ENCODE data around the gene ARHGEF17. TPM values are rescaled to one million over a fixed set of nuclear protein-coding genes. Genes with fewer than 3 reads are reported as not detected.

Gene ARHGEF17
- polyA plus RNA-seq, 1 donor (not counting 4 experiments of a cell fraction or from before 2014, with no cell fraction given), result 5.1 TPM

DNA sequence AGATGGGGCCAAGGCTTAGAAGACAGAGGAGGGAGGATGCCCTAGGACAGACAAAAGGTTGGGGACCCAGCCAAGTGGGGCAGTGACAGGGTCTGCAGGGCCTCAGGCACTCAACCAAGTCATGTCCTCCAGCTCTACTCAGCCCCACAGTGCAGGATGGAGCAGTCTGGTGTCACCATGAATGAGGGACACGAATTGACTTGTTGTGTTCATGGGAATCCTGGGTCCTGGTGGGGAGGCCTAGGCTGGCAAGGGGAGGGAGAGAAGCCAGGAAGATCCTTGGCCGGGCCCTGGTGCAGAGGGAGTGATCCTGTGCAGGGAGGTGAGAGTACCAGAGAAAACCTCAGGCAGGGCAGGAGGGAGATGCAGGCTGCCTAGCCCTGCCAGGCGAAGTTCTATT is 24.0 kb upstream of the ARHGEF17 start:
- FAIRE-seq (no peak), DNase-seq (ENCODE audit: low read depth, low spot score) (no peak)
- Histone ChIP-seq H2AFZ (ENCODE audit: control insufficient read depth, low read length) (no peak overlapping the region), H3K36me3 (ENCODE audit: control insufficient read depth in 2 of 2, extremely low read depth in 1 of 2, insufficient read depth in 2 of 2, low read length in 2 of 2) (no peaks in the 10 kb centered on the region), H3K4me3 (ENCODE audit: control insufficient read depth in 2 of 3, extremely low read depth in 1 of 3, insufficient read depth in 2 of 3, low read depth in 1 of 3, low read length in 3 of 3) (no peak overlapping the region), H3K4me1 (ENCODE audit: control insufficient read depth, extremely low read depth, insufficient read depth, low read length) (peaks cover 9% of the 10 kb centered on the region), H3K4me2 (ENCODE audit: control insufficient read depth, extremely low read depth, insufficient read depth, low read depth, low read length) (no peak overlapping the region), H3K27ac (ENCODE audit: control insufficient read depth, insufficient read depth, low read length) (no peak overlapping the region), H3K9me1 (ENCODE audit: control insufficient read depth, extremely low read depth, insufficient read depth, low read length) (no peaks in the 10 kb centered on the region), H3K9me3 (ENCODE audit: control insufficient read depth, low read depth, low read length) (no peaks in the 10 kb centered on the region), H3K27me3 (ENCODE audit: control insufficient read depth, extremely low read depth, insufficient read depth, low read length) (no peaks in the 10 kb centered on the region), H3K9ac (ENCODE audit: control insufficient read depth, extremely low read depth, insufficient read depth, low read length) (no peak overlapping the region), H4K20me1 (ENCODE audit: control insufficient read depth, extremely low read depth, insufficient read depth, low read length) (no peaks in the 10 kb centered on the region), H3K79me2 (ENCODE audit: control insufficient read depth, insufficient read depth, low read length) (no peaks in the 10 kb centered on the region)
- TF ChIP-seq EZH2 (IDR thresholded peaks at IDR 0.05; ENCODE audit: low read length) (no peak), CTCF (optimal IDR thresholded peaks at IDR 0.05 in 1 of 3, IDR thresholded peaks at IDR 0.05 in 1 of 3, conservative IDR thresholded peaks at IDR 0.05 in 1 of 3; ENCODE audit: extremely low read depth in 1 of 3, insufficient read depth in 2 of 3, low read length in 3 of 3) (no peak)
- dilution Hi-C loops (cut with MboI; ENCODE audit: extremely low pct_ligation_motif_present, low sequenced_read_pairs), result no loop called here

DNA sequence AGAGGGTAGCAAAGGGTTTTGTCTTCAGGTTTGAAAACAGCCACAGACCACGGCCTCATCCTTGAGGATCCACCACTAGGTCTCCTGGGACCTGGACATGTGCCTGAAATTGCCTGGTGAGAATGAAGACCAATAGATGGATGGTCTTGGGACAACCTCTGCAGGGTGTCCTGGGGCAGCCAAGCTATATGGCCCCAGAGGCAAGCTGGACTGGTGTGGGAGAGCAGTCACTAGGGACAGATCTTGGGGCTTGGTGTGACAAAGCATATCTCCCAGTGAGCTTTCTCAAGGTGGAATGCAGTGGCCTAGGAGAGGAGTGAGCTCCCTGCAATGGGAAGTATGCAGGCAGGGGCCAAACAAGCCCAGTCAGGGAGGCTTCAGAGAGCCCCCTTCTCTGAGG is 22.4 kb upstream of the ARHGEF17 start:
- TF ChIP-seq EZH2 (IDR thresholded peaks at IDR 0.05; ENCODE audit: low read length), result no peak
- TF ChIP-seq CTCF (optimal IDR thresholded peaks at IDR 0.05 in 1 of 3, IDR thresholded peaks at IDR 0.05 in 1 of 3, conservative IDR thresholded peaks at IDR 0.05 in 1 of 3; ENCODE audit: extremely low read depth in 1 of 3, insufficient read depth in 2 of 3, low read length in 3 of 3), result no peak
- no peak for DNase-seq (ENCODE audit: low read depth, low spot score)
- no peaks in the 10 kb centered on the region for H3K36me3 ChIP-seq (ENCODE audit: control insufficient read depth in 2 of 2, extremely low read depth in 1 of 2, insufficient read depth in 2 of 2, low read length in 2 of 2)
- no peak overlapping the region for H2AFZ ChIP-seq (ENCODE audit: control insufficient read depth, low read length)
- H4K20me1 ChIP-seq (ENCODE audit: control insufficient read depth, extremely low read depth, insufficient read depth, low read length), result no peaks in the 10 kb centered on the region
- dilution Hi-C loops (cut with MboI; ENCODE audit: extremely low pct_ligation_motif_present, low sequenced_read_pairs), result no loop called here
- peaks cover 12% of the 10 kb centered on the region for H3K4me1 ChIP-seq (ENCODE audit: control insufficient read depth, extremely low read depth, insufficient read depth, low read length)
- no peak overlapping the region for H3K4me3 ChIP-seq (ENCODE audit: control insufficient read depth in 2 of 3, extremely low read depth in 1 of 3, insufficient read depth in 2 of 3, low read depth in 1 of 3, low read length in 3 of 3)
- H3K9me1 ChIP-seq (ENCODE audit: control insufficient read depth, extremely low read depth, insufficient read depth, low read length), result no peaks in the 10 kb centered on the region
- H3K79me2 ChIP-seq (ENCODE audit: control insufficient read depth, insufficient read depth, low read length), result no peaks in the 10 kb centered on the region
- no peak overlapping the region for H3K9ac ChIP-seq (ENCODE audit: control insufficient read depth, extremely low read depth, insufficient read depth, low read length)
- no peak overlapping the region for H3K27ac ChIP-seq (ENCODE audit: control insufficient read depth, insufficient read depth, low read length)
- H3K27me3 ChIP-seq (ENCODE audit: control insufficient read depth, extremely low read depth, insufficient read depth, low read length), result no peaks in the 10 kb centered on the region
- FAIRE-seq, result no peak
- no peak overlapping the region for H3K4me2 ChIP-seq (ENCODE audit: control insufficient read depth, extremely low read depth, insufficient read depth, low read depth, low read length)
- no peaks in the 10 kb centered on the region for H3K9me3 ChIP-seq (ENCODE audit: control insufficient read depth, low read depth, low read length)

All from keratinocyte (primary cell).